Effector memory CD4-positive, alpha-beta T cell (primary cell): Measurements from ENCODE around the gene RGR.

ENCODE experiments used
- DNase-seq, 3 donors: peaks; one replicate each; pipeline ENCODE4 v3.0.0-alpha.2; 2020
- H3K27ac ChIP-seq: 2 replicates; pipeline ENCODE4 v1.7.0; 2013; ENCODE audit warnings: mild to moderate bottlenecking, low read length, moderate library complexity; ENCODE audit not compliant: insufficient read depth, poor library complexity, severe bottlenecking
- H3K27me3 ChIP-seq: replicated peaks from 2 replicates; pipeline ENCODE4 v1.7.0; 2013; ENCODE audit warnings: mild to moderate bottlenecking, low read length; ENCODE audit not compliant: insufficient read depth, control insufficient read depth, poor library complexity, severe bottlenecking
- H3K36me3 ChIP-seq: 2 replicates; pipeline ENCODE4 v1.7.0; 2013; ENCODE audit warnings: mild to moderate bottlenecking, low read length, moderate library complexity; ENCODE audit not compliant: control insufficient read depth, insufficient read depth
- H3K4me1 ChIP-seq: 2 replicates; pipeline ENCODE4 v1.7.0; 2013; ENCODE audit warnings: low read length, mild to moderate bottlenecking; ENCODE audit not compliant: control insufficient read depth, insufficient read depth, poor library complexity, severe bottlenecking
- H3K4me3 ChIP-seq: 2 replicates; pipeline ENCODE4 v1.7.0; 2013; ENCODE audit warnings: low read length, low read depth, mild to moderate bottlenecking; ENCODE audit not compliant: insufficient read depth, poor library complexity, severe bottlenecking
- H3K9me3 ChIP-seq: 2 replicates; pipeline ENCODE4 v1.7.0; 2013; ENCODE audit warnings: mild to moderate bottlenecking, low read length, moderate library complexity; ENCODE audit not compliant: control insufficient read depth

The RGR gene

GRCh38 chr10:84293171-84293570, 48.3 kb downstream of the RGR start:
- no peaks in the 10 kb centered on the region for H3K4me1 ChIP-seq
- H3K27ac ChIP-seq = no peak overlapping the region
- H3K9me3 ChIP-seq = no peaks in the 10 kb centered on the region
- H3K27me3 ChIP-seq = no peaks in the 10 kb centered on the region
- no peaks in the 10 kb centered on the region for H3K36me3 ChIP-seq
- no peak overlapping the region for H3K4me3 ChIP-seq
- DNase-seq = no peak

- Histone ChIP-seq H3K27ac (no peak overlapping the region), H3K9me3 (no peaks in the 10 kb centered on the region), H3K4me1 (no peaks in the 10 kb centered on the region), H3K36me3 (no peaks in the 10 kb centered on the region), H3K27me3 (no peaks in the 10 kb centered on the region), H3K4me3 (no peak overlapping the region)
- DNase-seq = no peak
Measured at GRCh38 chr10:84293574-84294016, 48.7 kb downstream of the RGR start.

DNA sequence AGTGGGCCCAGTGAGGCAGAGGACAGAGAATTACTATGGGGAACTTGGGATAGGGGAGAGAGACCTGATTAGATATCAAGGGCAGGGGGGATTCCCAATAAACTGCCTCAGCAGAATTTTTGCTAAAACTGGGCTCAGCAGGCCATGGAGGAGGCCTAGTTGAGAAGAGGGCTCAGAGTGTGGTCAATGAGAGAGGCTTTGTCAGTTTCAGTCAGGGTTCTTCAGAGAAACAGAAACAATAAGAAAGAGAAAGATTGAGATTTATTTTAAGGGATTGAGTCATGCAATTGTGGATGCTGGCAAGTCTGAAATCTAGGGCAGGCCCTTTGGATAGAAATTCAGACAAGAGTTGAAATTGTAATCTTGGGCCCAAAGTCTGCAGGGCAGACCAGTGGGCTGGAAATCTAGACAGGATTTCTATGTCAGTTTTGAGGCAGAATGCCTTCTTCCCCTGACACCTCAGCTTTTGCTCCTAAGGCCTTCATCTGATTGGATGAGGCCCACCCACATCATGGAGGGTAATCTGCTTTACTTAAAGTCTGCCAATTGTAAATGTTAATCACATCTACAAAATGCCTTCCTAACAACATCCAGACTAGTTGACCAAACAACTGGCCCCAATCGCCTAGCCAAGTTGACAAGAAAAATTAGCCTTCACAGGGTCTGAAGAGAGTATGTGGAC, 50.1 kb downstream of the RGR start:
- H3K4me1 ChIP-seq = no peaks in the 10 kb centered on the region
- no peaks in the 10 kb centered on the region for H3K36me3 ChIP-seq
- no peaks in the 10 kb centered on the region for H3K9me3 ChIP-seq
- H3K4me3 ChIP-seq = no peak overlapping the region
- no peak overlapping the region for H3K27ac ChIP-seq
- no peak for DNase-seq
- H3K27me3 ChIP-seq = no peaks in the 10 kb centered on the region

DNA sequence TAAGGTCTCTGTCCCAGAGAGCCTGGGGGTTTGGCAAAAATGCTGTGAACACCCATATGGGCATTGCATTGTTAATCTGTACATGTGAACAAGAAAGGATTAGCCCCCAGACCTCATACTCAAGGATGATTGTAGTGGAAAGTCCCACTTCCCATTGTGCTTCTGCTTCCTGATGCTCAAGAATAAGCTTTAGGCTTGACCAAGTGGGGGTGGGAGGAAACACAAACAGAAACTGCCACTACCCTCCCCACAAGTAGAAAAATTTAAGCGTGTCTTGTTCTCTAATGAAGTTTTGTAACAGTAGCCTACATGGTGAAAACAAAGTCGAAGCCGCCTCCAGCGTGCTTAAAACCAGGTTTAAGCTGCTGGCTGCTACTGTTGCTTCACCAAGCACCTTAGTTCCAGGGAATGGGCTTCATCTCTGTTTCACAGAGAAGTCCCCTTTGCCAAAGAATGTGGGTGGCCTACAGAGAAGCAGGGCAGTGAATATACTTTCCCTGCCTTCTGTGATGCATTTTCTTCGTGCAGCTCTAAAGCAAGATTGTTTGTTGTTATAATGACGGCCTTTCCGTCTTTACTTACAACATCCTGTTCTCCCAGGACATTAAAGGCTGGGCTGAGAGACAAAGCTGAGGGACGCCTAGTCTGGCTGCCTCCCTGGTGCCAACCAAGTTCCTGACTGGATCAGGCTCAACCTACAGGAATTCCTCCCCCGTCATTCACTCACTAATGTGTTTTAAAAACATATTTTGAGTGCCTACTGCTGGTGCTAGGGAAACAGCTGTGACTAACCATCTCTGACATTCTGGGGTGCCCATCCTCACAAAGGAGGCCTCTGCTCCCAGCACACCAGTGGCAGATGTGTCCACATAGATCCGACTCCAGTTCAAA, 51.5 kb downstream of the RGR start:
- H3K36me3 ChIP-seq = no peaks in the 10 kb centered on the region
- H3K27me3 ChIP-seq = no peaks in the 10 kb centered on the region
- no peak overlapping the region for H3K4me3 ChIP-seq
- no peaks in the 10 kb centered on the region for H3K4me1 ChIP-seq
- no peak for DNase-seq
- no peak overlapping the region for H3K27ac ChIP-seq
- no peaks in the 10 kb centered on the region for H3K9me3 ChIP-seq

- no peaks in the 10 kb centered on the region for H3K27me3 ChIP-seq
- no peaks in the 10 kb centered on the region for H3K9me3 ChIP-seq
- H3K27ac ChIP-seq = no peak overlapping the region
- H3K4me1 ChIP-seq = no peaks in the 10 kb centered on the region
- no peak overlapping the region for H3K4me3 ChIP-seq
- DNase-seq = no peak
- H3K36me3 ChIP-seq = no peaks in the 10 kb centered on the region
Measured at GRCh38 chr10:84298057-84298456, 53.2 kb downstream of the RGR start.

DNA sequence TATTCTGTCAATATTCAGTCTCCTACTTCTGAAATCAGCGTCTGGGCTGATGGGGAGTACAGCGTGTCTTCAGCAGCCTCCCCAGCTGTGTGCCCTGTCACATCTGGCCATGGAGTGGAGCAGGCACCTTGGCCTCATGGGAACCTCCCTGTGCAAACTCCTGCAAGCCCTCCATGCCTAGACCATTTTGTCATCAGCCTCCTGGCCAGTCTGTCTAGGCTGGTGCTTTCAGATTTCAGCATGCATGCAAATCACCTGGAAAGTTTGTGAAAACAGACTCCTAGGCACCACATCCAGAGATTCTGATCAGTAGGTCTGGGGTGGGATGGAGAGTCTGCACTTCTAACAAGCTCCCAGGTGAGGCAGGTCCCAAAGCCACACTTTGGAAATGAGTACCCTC, 57.4 kb downstream of the RGR start:
- no peaks in the 10 kb centered on the region for H3K9me3 ChIP-seq
- no peaks in the 10 kb centered on the region for H3K27me3 ChIP-seq
- H3K4me1 ChIP-seq = no peaks in the 10 kb centered on the region
- no peak overlapping the region for H3K27ac ChIP-seq
- no peak overlapping the region for H3K4me3 ChIP-seq
- DNase-seq = no peak
- H3K36me3 ChIP-seq = no peaks in the 10 kb centered on the region

- Histone ChIP-seq H3K27ac (no peak overlapping the region), H3K9me3 (no peaks in the 10 kb centered on the region), H3K4me1 (peaks cover 10% of the 10 kb centered on the region), H3K27me3 (no peaks in the 10 kb centered on the region), H3K4me3 (no peak overlapping the region), H3K36me3 (no peaks in the 10 kb centered on the region)
- DNase-seq = no peak
Measured at GRCh38 chr10:84306751-84307384, 62.0 kb downstream of the RGR start.

GRCh38 chr10:84308021-84308420, 63.2 kb downstream of the RGR start:
- Histone ChIP-seq H3K4me1 (peaks cover 10% of the 10 kb centered on the region), H3K27ac (no peak overlapping the region), H3K9me3 (no peaks in the 10 kb centered on the region), H3K36me3 (no peaks in the 10 kb centered on the region), H3K27me3 (no peaks in the 10 kb centered on the region), H3K4me3 (no peak overlapping the region)
- DNase-seq = no peak

DNA sequence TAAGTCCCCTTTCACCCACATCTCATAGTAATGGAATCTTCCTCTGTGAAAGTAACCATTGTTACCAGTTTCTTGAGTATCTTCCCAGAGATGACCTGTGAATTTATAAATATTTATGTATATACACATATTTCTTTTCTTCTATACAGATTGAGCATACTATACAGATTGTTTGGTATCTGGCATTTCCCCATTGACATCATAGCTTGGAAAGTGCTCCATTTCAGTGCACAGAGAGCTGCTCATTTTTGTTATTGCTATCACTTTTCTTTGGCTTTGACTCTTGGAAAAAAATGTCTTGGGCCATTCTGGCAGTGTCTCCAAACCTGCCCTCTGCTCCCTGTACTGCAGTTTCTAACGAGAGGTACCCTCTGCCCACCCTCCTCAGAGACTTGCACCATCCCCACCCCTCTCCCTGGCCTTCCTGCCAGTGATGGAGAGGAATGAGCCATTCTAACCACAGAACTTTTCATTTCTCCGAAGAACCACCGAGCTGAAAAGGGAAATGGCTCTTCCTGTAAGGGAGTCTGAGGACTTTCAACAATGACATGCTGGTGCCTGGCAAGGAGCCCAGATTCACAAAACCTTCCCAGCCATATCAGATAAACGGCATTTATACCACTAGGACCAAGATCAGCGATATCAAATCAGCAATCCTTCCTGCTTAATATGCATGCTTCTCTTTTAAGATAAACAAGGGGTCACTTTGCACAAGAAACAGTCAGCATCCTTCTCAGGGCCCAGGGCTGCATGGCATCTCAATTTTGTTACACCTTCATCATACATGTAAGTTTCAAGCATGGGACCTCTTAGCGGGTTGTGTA, 63.8 kb downstream of the RGR start:
- H3K9me3 ChIP-seq = no peaks in the 10 kb centered on the region

More for the DNA sequence above, 63.8 kb downstream of the RGR start:
- Histone ChIP-seq H3K4me3 (peak overlapping the region; percentile 12), H3K27ac (no peak overlapping the region), H3K27me3 (no peaks in the 10 kb centered on the region), H3K4me1 (peaks cover 10% of the 10 kb centered on the region), H3K36me3 (no peaks in the 10 kb centered on the region)
- no peak for DNase-seq
